Breast epithelium (tissue), 3 donors: Measurements from ENCODE around the gene IGIP.

ENCODE experiments used
- POLR2A ChIP-seq: fragments of 450-650 bp; IDR thresholded peaks from one replicate; pipeline ENCODE4 v1.6.1; 2016; ENCODE audit warnings: antibody characterized with exemption, mild to moderate bottlenecking, moderate library complexity
- POLR2AphosphoS5 ChIP-seq, 3 donors: sonication (generic); formaldehyde crosslinking; IDR thresholded peaks; one replicate each; pipeline ENCODE4 v1.6.1; 2017; ENCODE audit warnings: antibody characterized with exemption in 3 of 3
- TF ChIP-seq, protein P1 (sequence below), 3 donors: fragments of 450-650 bp; IDR thresholded peaks; one replicate each; pipeline ENCODE4 v1.5.1; 2016 to 2017; ENCODE audit warnings: antibody characterized with exemption in 3 of 3, mild to moderate bottlenecking in 3 of 3, moderate library complexity in 3 of 3

DNA sequence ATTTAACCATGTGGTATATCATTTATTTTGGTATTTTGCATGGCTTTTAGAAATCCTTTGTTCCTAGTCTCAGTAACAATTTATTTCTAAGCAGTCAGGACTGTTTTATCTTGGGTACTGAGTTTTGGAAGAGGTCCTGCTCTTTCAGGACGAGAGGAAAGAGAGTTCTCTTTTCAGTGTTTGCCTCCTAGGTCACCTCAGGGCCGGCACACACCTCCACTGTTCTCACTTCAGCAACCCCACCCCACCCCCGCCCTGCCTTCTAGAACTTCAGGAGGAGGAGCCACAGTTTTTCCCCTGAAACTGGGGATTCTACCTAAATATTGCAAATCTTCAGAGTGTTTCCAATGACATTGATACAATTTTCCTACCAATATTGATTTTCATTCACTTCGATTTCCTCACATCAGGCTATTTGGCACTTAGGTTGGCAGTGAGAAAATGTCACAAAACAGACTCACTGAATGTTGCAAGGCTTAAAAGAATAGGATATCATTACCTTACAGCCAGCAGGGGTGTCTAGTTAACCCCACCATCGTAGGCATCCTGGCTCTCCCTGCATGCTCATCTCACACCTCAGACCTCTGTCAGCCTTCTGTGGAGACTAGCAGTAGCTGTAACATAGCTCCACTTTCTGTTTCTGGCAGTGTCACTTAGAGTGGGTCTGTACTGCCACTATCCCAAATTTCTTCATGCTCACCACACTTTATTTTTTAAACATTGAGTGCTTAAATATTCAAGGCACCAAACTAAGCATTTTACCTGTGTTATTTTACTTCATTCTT lies 5.4 kb downstream of the IGIP start:
- TF ChIP-seq, protein P1, sequence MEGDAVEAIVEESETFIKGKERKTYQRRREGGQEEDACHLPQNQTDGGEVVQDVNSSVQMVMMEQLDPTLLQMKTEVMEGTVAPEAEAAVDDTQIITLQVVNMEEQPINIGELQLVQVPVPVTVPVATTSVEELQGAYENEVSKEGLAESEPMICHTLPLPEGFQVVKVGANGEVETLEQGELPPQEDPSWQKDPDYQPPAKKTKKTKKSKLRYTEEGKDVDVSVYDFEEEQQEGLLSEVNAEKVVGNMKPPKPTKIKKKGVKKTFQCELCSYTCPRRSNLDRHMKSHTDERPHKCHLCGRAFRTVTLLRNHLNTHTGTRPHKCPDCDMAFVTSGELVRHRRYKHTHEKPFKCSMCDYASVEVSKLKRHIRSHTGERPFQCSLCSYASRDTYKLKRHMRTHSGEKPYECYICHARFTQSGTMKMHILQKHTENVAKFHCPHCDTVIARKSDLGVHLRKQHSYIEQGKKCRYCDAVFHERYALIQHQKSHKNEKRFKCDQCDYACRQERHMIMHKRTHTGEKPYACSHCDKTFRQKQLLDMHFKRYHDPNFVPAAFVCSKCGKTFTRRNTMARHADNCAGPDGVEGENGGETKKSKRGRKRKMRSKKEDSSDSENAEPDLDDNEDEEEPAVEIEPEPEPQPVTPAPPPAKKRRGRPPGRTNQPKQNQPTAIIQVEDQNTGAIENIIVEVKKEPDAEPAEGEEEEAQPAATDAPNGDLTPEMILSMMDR (IDR thresholded peaks at IDR 0.05), result no peak
- TF ChIP-seq POLR2AphosphoS5 (IDR thresholded peaks at IDR 0.05), result no peak
- TF ChIP-seq POLR2A, result no peak
